H1 (cell line): ENCODE measurements around the gene STAT3. TPM values are rescaled to one million over a fixed set of nuclear protein-coding genes. Genes with fewer than 3 reads are reported as not detected.

Source experiments
- TBP ChIP-seq: IDR thresholded peaks from 2 replicates; pipeline ENCODE4 v1.6.1; 2011; ENCODE audit warnings: low read depth, low read length, improper control_type of control experiment
- polyA plus RNA-seq, 7 experiments: library from polyadenylated mRNA; depleted of rRNA in 3 of 7; stranded (reverse) in 5 of 7; unstranded in 2 of 7; fragments of >200 nt in 5 of 7; fragments of 200-250 nt in 2 of 7; gene quantifications; 1 replicate in 5 of 7; 2 replicates in 1 of 7; 4 replicates in 1 of 7; pipeline versions ENCODE4 v1.2.1 to v1.2.3, GENCODE V29; 2011 to 2013; ENCODE audit warnings: missing spikeins in 2 of 7, mixed read lengths in 2 of 7
- total RNA-seq: library from RNA; stranded (reverse); fragmentation: NEBNext Ultra II Directional; extraction: Animal tissue kit (Norgen Biotek cat#: 25700); gene quantifications from 2 replicates; pipeline ENCODE4 v1.2.1, GENCODE V29; 2021
- TF ChIP-seq, protein P1 (sequence below): fragments of 300-600 bp; sonication (generic); IDR thresholded peaks from 2 replicates; pipeline ENCODE4 v1.7.1; 2012; ENCODE audit warnings: low read length, moderate library complexity, mild to moderate bottlenecking, inconsistent platforms; ENCODE audit not compliant: insufficient replicate concordance

Gene STAT3
- total and polyA plus RNA-seq, 2 of the 8 experiments (the other 6 are each of a cell fraction or from before 2014, with no cell fraction given): 38.4 to 94.1 TPM

DNA sequence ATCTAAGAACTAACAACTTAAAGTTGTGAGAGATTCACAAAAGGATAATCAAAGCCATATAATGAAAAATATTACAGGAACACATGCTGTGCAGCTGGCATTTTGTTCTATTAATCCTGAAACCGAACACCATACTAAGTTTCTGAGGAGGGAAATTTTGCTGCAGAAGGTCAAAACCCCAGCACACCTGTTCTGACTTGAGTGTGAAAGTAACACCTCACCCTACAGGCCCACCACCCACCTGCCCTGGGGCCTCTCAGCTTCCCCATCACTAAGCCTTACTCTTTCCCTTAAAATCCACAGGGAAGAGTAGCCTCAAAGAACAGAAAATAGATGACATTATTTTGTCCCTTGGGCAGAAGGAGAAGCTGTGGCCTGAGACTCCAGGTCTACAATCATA, 55.2 kb downstream of the STAT3 start (continued):
- TF ChIP-seq, protein P1, sequence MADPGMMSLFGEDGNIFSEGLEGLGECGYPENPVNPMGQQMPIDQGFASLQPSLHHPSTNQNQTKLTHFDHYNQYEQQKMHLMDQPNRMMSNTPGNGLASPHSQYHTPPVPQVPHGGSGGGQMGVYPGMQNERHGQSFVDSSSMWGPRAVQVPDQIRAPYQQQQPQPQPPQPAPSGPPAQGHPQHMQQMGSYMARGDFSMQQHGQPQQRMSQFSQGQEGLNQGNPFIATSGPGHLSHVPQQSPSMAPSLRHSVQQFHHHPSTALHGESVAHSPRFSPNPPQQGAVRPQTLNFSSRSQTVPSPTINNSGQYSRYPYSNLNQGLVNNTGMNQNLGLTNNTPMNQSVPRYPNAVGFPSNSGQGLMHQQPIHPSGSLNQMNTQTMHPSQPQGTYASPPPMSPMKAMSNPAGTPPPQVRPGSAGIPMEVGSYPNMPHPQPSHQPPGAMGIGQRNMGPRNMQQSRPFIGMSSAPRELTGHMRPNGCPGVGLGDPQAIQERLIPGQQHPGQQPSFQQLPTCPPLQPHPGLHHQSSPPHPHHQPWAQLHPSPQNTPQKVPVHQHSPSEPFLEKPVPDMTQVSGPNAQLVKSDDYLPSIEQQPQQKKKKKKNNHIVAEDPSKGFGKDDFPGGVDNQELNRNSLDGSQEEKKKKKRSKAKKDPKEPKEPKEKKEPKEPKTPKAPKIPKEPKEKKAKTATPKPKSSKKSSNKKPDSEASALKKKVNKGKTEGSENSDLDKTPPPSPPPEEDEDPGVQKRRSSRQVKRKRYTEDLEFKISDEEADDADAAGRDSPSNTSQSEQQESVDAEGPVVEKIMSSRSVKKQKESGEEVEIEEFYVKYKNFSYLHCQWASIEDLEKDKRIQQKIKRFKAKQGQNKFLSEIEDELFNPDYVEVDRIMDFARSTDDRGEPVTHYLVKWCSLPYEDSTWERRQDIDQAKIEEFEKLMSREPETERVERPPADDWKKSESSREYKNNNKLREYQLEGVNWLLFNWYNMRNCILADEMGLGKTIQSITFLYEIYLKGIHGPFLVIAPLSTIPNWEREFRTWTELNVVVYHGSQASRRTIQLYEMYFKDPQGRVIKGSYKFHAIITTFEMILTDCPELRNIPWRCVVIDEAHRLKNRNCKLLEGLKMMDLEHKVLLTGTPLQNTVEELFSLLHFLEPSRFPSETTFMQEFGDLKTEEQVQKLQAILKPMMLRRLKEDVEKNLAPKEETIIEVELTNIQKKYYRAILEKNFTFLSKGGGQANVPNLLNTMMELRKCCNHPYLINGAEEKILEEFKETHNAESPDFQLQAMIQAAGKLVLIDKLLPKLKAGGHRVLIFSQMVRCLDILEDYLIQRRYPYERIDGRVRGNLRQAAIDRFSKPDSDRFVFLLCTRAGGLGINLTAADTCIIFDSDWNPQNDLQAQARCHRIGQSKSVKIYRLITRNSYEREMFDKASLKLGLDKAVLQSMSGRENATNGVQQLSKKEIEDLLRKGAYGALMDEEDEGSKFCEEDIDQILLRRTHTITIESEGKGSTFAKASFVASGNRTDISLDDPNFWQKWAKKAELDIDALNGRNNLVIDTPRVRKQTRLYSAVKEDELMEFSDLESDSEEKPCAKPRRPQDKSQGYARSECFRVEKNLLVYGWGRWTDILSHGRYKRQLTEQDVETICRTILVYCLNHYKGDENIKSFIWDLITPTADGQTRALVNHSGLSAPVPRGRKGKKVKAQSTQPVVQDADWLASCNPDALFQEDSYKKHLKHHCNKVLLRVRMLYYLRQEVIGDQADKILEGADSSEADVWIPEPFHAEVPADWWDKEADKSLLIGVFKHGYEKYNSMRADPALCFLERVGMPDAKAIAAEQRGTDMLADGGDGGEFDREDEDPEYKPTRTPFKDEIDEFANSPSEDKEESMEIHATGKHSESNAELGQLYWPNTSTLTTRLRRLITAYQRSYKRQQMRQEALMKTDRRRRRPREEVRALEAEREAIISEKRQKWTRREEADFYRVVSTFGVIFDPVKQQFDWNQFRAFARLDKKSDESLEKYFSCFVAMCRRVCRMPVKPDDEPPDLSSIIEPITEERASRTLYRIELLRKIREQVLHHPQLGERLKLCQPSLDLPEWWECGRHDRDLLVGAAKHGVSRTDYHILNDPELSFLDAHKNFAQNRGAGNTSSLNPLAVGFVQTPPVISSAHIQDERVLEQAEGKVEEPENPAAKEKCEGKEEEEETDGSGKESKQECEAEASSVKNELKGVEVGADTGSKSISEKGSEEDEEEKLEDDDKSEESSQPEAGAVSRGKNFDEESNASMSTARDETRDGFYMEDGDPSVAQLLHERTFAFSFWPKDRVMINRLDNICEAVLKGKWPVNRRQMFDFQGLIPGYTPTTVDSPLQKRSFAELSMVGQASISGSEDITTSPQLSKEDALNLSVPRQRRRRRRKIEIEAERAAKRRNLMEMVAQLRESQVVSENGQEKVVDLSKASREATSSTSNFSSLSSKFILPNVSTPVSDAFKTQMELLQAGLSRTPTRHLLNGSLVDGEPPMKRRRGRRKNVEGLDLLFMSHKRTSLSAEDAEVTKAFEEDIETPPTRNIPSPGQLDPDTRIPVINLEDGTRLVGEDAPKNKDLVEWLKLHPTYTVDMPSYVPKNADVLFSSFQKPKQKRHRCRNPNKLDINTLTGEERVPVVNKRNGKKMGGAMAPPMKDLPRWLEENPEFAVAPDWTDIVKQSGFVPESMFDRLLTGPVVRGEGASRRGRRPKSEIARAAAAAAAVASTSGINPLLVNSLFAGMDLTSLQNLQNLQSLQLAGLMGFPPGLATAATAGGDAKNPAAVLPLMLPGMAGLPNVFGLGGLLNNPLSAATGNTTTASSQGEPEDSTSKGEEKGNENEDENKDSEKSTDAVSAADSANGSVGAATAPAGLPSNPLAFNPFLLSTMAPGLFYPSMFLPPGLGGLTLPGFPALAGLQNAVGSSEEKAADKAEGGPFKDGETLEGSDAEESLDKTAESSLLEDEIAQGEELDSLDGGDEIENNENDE: no peak
- TF ChIP-seq TBP: no peak
